GM12873 (cell line): ENCODE data around the gene KATNAL2.
A peak's percentile ranks its signal among the peaks of the same experiment; 100 is the strongest.

Experiments used
- CTCF ChIP-seq: IDR thresholded peaks from 2 replicates; pipeline ENCODE4 v1.5.1; 2012; ENCODE audit warnings: low read depth, mild to moderate bottlenecking, moderate library complexity, low read length, control low read depth; ENCODE audit not compliant: insufficient read depth; ENCODE audit errors: missing control alignments

The KATNAL2 gene

GRCh38 chr18:47095810-47096209, 178.4 kb downstream of the KATNAL2 start:
- TF ChIP-seq CTCF: no peak

- TF ChIP-seq CTCF: peak; percentile 82
Observed at GRCh38 chr18:47100212-47100831, 182.9 kb downstream of the KATNAL2 start.

GRCh38 chr18:47108373-47108772, 191.0 kb downstream of the KATNAL2 start:
- no peak for TF ChIP-seq CTCF

GRCh38 chr18:47108998-47109405, 191.6 kb downstream of the KATNAL2 start:
- TF ChIP-seq CTCF: no peak

GRCh38 chr18:47109720-47110119, 192.3 kb downstream of the KATNAL2 start:
- no peak for TF ChIP-seq CTCF

- TF ChIP-seq CTCF: no peak
Observed at GRCh38 chr18:47110492-47111274, 193.3 kb downstream of the KATNAL2 start.

- TF ChIP-seq CTCF: no peak
Observed at GRCh38 chr18:47113796-47114540, 196.6 kb downstream of the KATNAL2 start.
